HepG2 (cell line): ENCODE results near the gene GATD1. TPM values are rescaled to one million over a fixed set of nuclear protein-coding genes. Genes with fewer than 3 reads are reported as not detected.

Experiments
- ASH2L ChIP-seq: fragments of 300-600, 200-600 bp; sonication (generic); IDR thresholded peaks from 2 replicates; pipeline ENCODE4 v1.7.0; 2017; ENCODE audit warnings: low read depth, mild to moderate bottlenecking, moderate library complexity, mixed read lengths, low read length; ENCODE audit not compliant: insufficient read length
- CERS6 ChIP-seq: sonication (generic); formaldehyde crosslinking; IDR thresholded peaks from 2 replicates; pipeline ENCODE4 v1.5.0; 2020; ENCODE audit warnings: missing genetic modification reagents
- CHD4 ChIP-seq: fragments of 200-600 bp; sonication (generic); IDR thresholded peaks from 2 replicates; pipeline ENCODE4 v1.7.0; 2017; ENCODE audit warnings: mild to moderate bottlenecking, low read length, borderline replicate concordance
- HBP1 ChIP-seq: IDR thresholded peaks from 2 replicates; pipeline ENCODE4 v1.6.1; 2016; ENCODE audit warnings: low read depth, control low read depth
- HIC2 ChIP-seq: sonication (generic); formaldehyde crosslinking; IDR thresholded peaks from 2 replicates; pipeline ENCODE4 v1.9.0; 2022; ENCODE audit warnings: low read depth, missing genetic modification reagents
- KIAA2018 ChIP-seq: sonication (generic); formaldehyde crosslinking; IDR thresholded peaks from 2 replicates; pipeline ENCODE4 v1.5.0; 2020; ENCODE audit warnings: mild to moderate bottlenecking, missing genetic modification reagents, borderline replicate concordance
- LCORL ChIP-seq, 2 experiments: fragments of 450-650 bp in 1 of 2; sonication (generic) in 1 of 2; formaldehyde crosslinking in 1 of 2; IDR thresholded peaks; 2 replicates each; pipeline versions ENCODE4 v1.5.0 to v1.6.1; 2017 to 2020; ENCODE audit warnings: antibody characterized with exemption in 1 of 2, missing genetic modification reagents in 1 of 2
- MTA1 ChIP-seq: sonication (generic); formaldehyde crosslinking; IDR thresholded peaks from 2 replicates; pipeline ENCODE4 v1.4.0; 2020; ENCODE audit warnings: missing genetic modification reagents, mild to moderate bottlenecking, borderline replicate concordance
- PRMT3 ChIP-seq: sonication (generic); formaldehyde crosslinking; IDR thresholded peaks from 2 replicates; pipeline ENCODE4 v1.8.1; 2022; ENCODE audit warnings: low read depth, mild to moderate bottlenecking, moderate library complexity, missing genetic modification reagents, borderline replicate concordance
- RBM22 ChIP-seq: fragments of 200-400 bp; formaldehyde crosslinking; optimal IDR thresholded peaks from 2 replicates; pipeline ENCODE3; 2017; ENCODE audit warnings: mild to moderate bottlenecking, low read length, moderate library complexity
- SNAPC2 ChIP-seq: sonication (generic); formaldehyde crosslinking; IDR thresholded peaks from 2 replicates; pipeline ENCODE4 v1.8.1; 2022; ENCODE audit warnings: mild to moderate bottlenecking, missing genetic modification reagents
- XRCC5 ChIP-seq: fragments of 200-400 bp; formaldehyde crosslinking; optimal IDR thresholded peaks from 2 replicates; pipeline ENCODE3; 2017; ENCODE audit warnings: mild to moderate bottlenecking, low read length
- ZNF337 ChIP-seq: sonication (generic); formaldehyde crosslinking; IDR thresholded peaks from 2 replicates; pipeline ENCODE4 v1.5.1; 2020; ENCODE audit warnings: missing genetic modification reagents, low read depth, mild to moderate bottlenecking, borderline replicate concordance
- ZNF34 ChIP-seq: sonication (generic); formaldehyde crosslinking; IDR thresholded peaks from 2 replicates; pipeline ENCODE4 v1.4.0; 2020; ENCODE audit warnings: mild to moderate bottlenecking, missing genetic modification reagents, borderline replicate concordance
- ZNF570 ChIP-seq: sonication (generic); formaldehyde crosslinking; IDR thresholded peaks from 2 replicates; pipeline ENCODE4 v1.4.0; 2020; ENCODE audit warnings: mild to moderate bottlenecking, missing genetic modification reagents, borderline replicate concordance
- polyA plus RNA-seq, 8 experiments: library from polyadenylated mRNA; depleted of rRNA in 3 of 8; stranded (reverse) in 7 of 8; unstranded in 1 of 8; fragments of >200 nt; fragmentation: Illumina TruSeq in 4 of 8; extraction: Trizol in 4 of 8; gene quantifications; 2 replicates each; pipeline versions ENCODE4 v1.2.1 to v1.2.3, GENCODE V29; 2011 to 2016; ENCODE audit warnings: low read depth in 4 of 8, missing spikeins in 1 of 8, mixed read lengths in 1 of 8; ENCODE audit not compliant: insufficient read depth in 1 of 8
- total RNA-seq, 5 experiments: library from RNA; depleted of rRNA; stranded (reverse); fragments of >200 nt; fragmentation: Illumina TruSeq; extraction: Trizol; gene quantifications; 2 replicates each; pipeline ENCODE4 v1.2.3, GENCODE V29; 2016; ENCODE audit warnings: low read depth in 1 of 5

The GATD1 gene
- total and polyA plus RNA-seq, 2 of the 13 experiments (the other 11 are each of a cell fraction or from before 2014, with no cell fraction given), result 31.3 to 60.5 TPM

GRCh38 chr11:818396-819128, 41.3 kb upstream of the GATD1 start, which contains the start of gene PNPLA2 (continued):
- TF ChIP-seq HIC2 (CRISPR knock-in tag), result no peak
- TF ChIP-seq RBM22, result no peak
- TF ChIP-seq LCORL (IDR thresholded peaks at IDR 0.05), result no peak
- TF ChIP-seq LCORL (CRISPR knock-in tag; IDR thresholded peaks at IDR 0.05), result peak; percentile 85; the same call in 1 of the 2 replicates
- TF ChIP-seq KIAA2018 (CRISPR knock-in tag), result no peak
- no peak for TF ChIP-seq ZNF34
- no peak for TF ChIP-seq HBP1 (CRISPR knock-in tag)
- no peak for TF ChIP-seq CERS6
- TF ChIP-seq XRCC5, result no peak
- TF ChIP-seq ZNF337 (CRISPR knock-in tag), result no peak
- TF ChIP-seq ZNF570 (CRISPR knock-in tag), result no peak
- no peak for TF ChIP-seq PRMT3 (CRISPR knock-in tag)
- TF ChIP-seq SNAPC2 (CRISPR knock-in tag), result no peak
- TF ChIP-seq ASH2L, result no peak
- TF ChIP-seq MTA1, result no peak; the same call in 1 of the 2 replicates
- TF ChIP-seq CHD4, result no peak
